Fibroblast of peridontal ligament (primary cell): ENCODE results near the gene PCDHGA6.
"Not testable (repeated sequence)": the region's sequence is repeated elsewhere in the genome, so short reads cannot be mapped to it uniquely, and the experiment has no call there.

ENCODE experiments used
- DNase-seq: peaks from one replicate; pipeline ENCODE4 v3.0.0-alpha.2; 2010; ENCODE audit errors: extremely low read depth

Gene PCDHGA6

DNA sequence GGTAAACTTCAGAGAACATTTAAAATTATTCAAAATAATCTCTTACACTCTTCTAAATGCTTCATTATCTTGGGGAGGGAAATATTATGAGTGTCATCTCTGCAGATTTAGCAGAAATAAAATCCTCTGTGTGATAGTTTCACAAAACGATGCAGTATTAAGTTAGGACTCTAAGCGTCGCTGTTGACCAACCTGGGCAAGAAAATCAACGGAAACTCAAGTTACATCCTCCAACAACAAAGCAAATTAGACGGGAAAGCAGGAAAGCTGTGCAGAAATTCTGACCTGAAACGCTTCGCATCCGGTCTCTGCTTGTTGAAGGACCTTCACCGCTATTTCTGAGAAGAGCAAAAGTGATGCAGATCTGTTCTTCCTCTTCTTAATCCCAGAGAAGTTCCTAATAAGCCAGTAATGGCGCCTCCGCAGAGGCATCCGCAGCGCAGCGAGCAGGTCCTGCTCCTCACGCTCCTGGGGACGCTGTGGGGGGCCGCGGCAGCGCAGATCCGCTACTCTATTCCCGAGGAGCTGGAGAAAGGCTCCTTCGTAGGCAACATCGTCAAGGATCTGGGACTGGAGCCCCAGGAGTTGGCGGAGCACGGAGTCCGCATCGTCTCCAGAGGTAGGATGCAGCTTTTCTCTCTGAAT is at the start of gene PCDHGA6:
Gene PCDHGA6 (plus strand): TSS at position 219 of the 645 bp plus-strand sequence. CDS start 193 bp downstream, at position 412.
- DNase-seq = peak; percentile 49

- peak; percentile 80 for DNase-seq
Observed at GRCh38 chr5:141326088-141326854, 47.4 kb upstream of the PCDHGA6 start.

- no peak for DNase-seq
Observed at GRCh38 chr5:141328231-141328630, 45.5 kb upstream of the PCDHGA6 start.

- DNase-seq = peak; percentile 68
Observed at GRCh38 chr5:141330299-141331080, 43.2 kb upstream of the PCDHGA6 start, which contains the start of gene PCDHGA1. Gene PCDHGA1 (plus strand): TSS chr5:141330514.

DNA sequence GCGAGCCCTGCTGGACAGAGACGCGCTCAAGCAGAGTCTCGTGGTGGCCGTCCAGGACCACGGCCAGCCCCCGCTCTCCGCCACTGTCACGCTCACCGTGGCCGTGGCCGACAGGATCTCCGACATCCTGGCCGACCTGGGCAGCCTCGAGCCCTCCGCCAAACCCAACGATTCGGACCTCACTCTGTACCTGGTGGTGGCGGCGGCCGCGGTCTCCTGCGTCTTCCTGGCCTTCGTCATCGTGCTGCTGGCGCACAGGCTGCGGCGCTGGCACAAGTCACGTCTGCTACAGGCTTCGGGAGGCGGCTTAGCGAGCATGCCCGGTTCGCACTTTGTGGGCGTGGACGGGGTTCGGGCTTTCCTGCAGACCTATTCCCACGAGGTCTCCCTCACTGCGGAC is 41.1 kb upstream of the PCDHGA6 start:
- not testable (repeated sequence) for DNase-seq

GRCh38 chr5:141338538-141339306 is 35.0 kb upstream of the PCDHGA6 start, which contains the start of gene PCDHGA2:
Gene PCDHGA2 (plus strand): TSS chr5:141338760.
- peak; percentile 62 for DNase-seq

DNA sequence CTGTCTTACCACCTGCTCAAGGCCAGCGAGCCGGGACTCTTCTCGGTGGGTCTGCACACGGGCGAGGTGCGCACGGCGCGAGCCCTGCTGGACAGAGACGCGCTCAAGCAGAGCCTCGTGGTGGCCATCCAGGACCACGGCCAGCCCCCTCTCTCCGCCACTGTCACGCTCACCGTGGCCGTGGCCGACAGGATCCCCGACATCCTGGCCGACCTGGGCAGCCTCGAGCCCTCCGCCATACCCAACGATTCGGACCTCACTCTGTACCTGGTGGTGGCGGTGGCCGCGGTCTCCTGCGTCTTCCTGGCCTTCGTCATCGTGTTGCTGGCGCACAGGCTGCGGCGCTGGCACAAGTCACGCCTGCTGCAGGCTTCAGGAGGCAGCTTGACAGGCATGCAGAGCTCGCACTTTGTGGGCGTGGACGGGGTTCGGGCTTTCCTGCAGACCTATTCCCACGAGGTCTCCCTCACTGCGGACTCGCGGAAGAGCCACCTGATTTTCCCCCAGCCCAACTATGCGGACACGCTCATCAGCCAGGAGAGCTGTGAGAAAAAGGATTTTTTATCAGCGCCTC is 32.8 kb upstream of the PCDHGA6 start:
- DNase-seq = not testable (repeated sequence)

DNA sequence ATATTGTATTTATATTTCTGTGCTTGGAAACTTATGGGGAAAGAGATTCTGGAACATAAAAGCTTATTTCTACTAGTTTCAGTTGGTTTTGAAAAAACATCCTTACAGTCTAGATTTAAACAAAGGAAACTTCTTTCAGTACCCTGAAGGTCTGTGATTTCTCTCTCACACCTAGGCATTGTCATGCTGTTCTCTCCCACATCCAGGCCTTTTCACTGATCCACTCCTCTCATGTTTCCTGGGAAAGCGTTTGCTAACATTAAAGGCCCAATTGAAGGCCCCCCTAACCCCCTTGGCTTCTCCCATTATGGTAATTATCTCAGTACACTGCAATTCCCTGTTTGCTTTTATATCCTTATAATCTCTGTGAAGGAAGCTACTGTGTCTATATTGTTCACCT is 30.9 kb upstream of the PCDHGA6 start:
- DNase-seq = no peak

DNA sequence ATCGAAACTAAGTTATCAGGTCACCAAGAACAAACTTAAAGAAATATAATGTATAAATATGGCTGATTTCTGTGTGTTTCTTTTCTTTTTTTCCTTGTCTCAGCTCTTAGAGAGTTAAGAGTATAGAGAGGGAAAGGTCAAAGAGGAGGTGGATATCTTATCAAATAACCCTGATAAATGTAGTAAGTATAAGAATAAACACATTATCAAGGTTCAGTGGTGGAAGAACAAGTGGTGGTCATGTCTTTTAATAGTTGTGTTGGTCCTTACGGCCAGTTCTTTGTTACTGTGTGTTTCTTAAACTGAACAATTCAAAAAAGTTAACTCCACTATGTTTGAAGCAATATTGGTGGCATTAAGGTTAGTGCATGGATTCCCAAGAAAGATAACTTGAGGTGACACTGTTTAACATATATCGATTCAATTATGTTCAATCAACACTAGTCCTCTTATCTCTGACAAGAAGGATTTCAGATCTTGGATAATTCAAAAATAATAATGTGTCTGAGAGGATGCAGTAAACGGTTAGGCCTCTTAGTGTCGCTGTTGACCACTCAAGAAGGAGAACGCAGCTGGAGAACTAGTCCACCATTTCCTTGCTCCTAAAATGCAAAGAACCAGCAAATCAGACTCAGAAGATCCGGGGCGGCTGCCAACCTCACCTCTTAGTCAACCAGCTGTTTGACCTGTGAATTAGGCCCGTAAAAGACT is 30.3 kb upstream of the PCDHGA6 start, which contains the start of gene PCDHGA3:
Gene PCDHGA3 (plus strand): TSS at position 588 of the 711 bp plus-strand sequence. CDS start 205 bp downstream, outside the sequence.
- peak; percentile 55 for DNase-seq

GRCh38 chr5:141343953-141344463 is 29.7 kb upstream of the PCDHGA6 start:
- DNase-seq = no peak

GRCh38 chr5:141345327-141345726 is 28.4 kb upstream of the PCDHGA6 start:
- no peak for DNase-seq

DNA sequence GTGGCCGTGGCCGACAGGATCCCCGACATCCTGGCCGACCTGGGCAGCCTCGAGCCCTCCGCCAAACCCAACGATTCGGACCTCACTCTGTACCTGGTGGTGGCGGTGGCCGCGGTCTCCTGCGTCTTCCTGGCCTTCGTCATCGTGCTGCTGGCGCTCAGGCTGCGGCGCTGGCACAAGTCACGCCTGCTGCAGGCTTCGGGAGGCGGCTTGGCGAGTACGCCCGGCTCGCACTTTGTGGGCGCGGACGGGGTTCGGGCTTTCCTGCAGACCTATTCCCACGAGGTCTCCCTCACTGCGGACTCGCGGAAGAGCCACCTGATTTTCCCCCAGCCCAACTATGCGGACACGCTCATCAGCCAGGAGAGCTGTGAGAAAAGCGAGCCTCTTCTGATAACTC is 27.7 kb upstream of the PCDHGA6 start:
- DNase-seq = not testable (repeated sequence)

DNA sequence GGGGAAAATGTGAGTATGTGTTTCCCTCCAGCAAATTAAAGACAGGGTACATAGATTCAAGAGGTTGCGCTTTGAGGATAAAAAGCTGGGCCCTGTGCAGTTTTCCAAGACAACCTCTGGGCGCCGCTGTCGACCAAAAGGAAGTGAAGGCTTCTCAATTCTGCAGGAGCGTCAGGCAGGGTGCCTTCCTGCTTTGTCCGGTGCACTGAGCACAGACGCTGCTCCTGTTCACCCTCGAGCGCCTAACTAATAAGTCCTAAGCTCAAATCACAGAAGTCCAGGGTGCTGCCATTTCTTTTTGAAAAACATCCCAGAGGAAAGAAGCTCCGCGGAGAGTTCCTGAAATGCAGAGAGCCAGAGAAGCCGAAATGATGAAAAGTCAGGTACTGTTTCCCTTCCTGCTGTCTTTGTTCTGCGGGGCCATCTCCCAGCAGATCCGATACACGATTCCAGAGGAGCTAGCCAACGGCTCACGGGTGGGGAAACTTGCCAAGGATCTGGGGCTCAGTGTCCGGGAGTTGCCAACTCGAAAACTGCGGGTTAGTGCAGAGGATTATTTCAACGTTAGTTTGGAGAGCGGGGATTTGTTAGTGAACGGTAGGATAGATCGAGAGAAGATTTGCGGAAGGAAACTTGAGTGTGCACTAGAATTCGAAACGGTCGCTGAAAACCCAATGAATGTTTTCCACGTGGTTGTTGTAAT is 23.6 kb upstream of the PCDHGA6 start, which contains the start of gene PCDHGB1:
Gene PCDHGB1 (plus strand): TSS at position 183 of the 703 bp plus-strand sequence. CDS start 162 bp downstream, at position 345.
- DNase-seq = peak; percentile 64

- no peak for DNase-seq
Observed at GRCh38 chr5:141351591-141351990, 22.1 kb upstream of the PCDHGA6 start.

- peak; percentile 60 for DNase-seq
Observed at GRCh38 chr5:141354900-141355469, 18.7 kb upstream of the PCDHGA6 start, which contains the start of gene PCDHGA4. Gene PCDHGA4 (plus strand): TSS chr5:141355021. CDS start chr5:141355108, 87 bp downstream.

DNA sequence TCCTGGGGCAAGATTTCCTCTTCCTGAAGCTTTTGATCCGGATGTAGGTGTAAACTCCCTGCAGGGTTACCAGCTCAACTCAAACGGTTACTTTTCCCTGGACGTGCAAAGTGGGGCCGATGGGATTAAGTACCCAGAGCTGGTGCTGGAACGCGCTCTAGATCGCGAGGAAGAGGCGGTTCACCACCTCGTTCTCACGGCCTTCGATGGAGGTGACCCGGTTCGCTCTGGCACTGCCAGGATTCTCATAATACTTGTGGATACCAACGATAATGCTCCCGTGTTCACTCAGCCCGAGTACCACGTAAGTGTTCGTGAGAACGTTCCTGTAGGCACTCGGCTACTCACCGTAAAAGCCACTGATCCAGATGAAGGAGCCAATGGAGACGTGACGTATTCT is 18.1 kb upstream of the PCDHGA6 start:
- no peak for DNase-seq

DNA sequence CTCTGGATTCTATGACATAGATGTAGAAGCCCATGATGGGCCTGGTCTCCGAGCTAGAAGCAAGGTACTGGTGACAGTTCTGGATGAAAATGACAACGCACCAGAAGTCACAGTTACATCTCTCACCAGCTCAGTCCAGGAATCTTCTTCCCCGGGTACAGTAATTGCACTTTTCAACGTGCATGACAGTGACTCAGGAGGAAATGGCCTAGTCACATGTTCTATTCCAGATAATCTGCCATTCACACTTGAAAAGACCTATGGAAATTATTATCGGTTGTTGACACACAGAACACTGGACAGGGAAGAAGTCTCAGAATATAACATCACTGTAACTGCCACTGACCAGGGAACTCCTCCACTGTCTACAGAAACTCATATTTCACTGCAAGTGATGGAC is 17.6 kb upstream of the PCDHGA6 start:
- DNase-seq = no peak

GRCh38 chr5:141356950-141357349 is 16.7 kb upstream of the PCDHGA6 start:
- DNase-seq = no peak
